NCI-H510A treated with DMSO at 0.1 percent for 48 hours (cell line): ENCODE results near the gene TSSC4.

Experiments
- DNase-seq: peaks from one replicate; lab custom pipeline; 2025; lab: John Stamatoyannopoulos, UW

Gene TSSC4

DNA sequence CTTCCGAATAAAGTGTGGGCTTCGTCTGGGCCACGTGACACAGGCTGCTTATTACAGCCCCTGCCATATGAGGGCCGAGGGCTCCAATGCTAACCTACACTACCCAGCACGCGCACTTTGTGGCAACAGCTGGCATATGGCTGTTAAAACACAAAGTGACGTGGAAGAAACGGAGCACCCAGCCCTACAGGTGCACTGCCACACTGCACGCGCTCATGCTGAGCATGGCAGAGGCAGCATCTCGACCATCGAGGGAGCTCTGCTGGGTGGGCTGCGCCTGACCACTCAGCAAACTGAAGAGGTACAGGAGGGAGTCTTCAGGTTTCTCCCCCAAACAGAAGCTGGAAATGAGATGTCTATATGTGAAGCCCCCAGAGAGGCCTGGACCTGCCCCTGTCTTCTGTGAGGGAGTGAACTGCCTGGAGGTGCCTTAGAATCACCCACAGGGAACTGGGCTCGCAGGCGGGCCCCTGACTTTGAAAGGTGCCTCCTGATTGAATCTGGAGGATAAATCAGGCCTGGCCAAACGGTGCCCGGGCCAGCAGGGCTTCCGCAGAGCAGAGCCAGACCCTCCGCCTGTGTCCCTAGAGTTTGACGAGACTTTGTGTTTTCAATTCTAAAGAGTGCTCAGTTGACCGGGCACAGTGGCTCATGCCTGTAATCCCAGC, 18.3 kb downstream of the TSSC4 start:
- no peak for DNase-seq

DNA sequence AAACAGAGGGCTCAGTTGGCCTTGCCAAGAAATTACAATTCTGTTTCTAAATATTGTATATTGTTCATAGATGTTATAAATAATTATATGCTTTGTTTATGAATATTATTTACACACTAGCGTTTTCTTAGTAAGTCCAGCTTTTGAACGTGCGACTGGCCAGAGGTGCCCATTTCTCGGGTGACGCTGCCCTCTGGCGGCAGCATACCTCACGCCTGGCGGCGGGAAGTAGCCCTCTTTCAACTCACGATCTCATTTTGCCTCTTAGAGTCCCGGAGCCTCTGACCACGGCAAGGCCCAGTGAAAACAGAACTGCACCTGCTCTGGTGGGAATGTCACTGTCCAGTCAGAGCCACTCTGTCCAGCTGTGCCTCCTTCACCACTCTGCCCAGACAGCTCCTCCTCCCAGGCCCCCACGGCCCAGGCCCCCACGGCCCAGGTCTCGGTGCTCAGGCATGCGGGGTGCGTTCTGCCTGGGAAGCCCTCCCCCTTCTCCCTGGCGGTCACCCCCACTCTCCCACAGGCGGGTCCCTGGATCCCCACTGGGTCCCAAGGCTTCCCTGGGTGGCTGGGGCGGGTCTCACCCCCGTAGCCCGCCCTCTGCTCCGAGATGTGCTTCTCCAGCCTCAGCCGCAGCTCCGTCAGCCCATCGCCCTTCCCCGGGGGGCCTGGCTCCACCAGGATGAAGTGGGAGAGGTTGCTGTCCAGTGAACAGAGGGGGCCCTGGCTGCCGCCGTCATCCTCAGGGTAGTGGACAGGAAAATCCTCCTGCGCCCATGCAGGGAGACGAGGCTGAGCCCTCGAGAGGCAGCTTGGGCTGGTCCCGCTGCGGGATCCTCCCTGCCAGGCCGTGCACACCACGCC, 19.3 kb downstream of the TSSC4 start:
- peak; percentile 12 for DNase-seq

DNA sequence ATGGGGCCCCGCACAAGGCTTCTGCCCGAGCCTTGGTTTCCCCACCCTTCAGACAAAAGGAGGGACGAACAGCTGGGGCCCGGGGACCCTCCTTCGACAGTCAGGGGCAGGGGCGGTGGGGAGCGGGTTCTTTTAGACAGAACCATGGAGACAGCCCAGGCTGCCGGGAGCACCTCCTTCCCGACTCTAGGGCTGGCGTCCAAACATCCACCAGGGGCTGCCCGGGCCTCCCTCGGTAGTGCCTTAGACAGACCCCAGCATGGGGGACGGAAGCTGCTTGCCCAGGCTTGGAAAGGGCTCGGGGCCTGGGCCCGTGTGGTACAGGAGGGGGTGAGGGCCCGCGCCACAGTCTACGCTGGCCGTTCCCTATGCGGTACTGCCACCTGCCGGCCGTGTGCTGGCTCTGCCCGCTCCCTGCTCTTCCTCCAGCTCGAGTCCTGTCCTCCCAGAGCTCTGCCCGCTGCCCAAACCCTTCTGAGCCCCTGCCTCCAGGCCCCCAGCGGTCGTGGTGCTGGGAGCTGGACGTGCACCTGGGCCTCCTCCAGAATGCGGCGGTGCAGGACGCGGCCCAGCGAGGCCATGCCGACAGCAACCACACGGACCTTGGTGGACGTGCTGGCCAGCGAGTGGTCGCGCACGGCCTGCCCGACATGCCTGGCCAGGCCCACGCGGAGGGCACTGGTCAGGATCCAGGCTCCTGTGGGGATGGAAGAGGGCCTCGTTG, 20.1 kb downstream of the TSSC4 start:
- DNase-seq: peak; percentile 20

DNA sequence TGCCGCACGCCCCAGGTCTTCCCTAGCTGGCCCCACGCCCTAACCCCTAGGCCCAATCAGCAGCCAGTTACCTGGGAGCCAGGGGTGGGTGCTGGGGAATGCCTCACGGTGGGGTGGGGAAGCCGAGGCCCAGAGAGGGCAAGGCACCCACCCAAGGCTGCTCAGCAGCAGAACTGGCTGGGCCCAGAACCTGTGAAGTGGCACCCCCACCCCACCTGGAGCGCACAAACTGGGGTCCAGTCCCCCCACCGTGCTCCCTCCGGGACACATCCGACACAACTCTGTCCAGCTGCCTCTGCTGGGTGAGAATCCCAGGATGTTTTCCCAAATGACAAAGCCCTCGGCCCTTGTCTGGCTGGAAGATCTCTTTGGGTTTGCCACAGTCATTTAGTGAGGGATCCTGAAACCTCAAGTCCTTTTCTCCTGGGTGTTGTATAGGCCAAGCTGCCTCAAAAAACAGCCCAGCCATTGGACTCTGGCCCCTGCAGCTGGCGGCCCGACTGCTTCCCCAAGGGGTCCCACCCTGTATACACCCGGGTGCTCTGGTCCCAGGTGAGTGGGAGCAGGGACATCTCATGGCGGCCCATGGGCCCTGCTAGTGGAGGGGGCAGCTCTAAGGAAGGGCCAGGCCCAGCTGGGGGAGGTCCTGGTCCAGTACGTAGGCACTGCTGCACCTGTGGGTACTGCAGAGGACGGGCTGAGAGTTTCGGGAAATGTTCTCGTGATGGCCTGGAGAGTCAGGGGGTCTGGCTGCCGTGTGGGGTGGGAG, 20.9 kb downstream of the TSSC4 start:
- no peak for DNase-seq

DNA sequence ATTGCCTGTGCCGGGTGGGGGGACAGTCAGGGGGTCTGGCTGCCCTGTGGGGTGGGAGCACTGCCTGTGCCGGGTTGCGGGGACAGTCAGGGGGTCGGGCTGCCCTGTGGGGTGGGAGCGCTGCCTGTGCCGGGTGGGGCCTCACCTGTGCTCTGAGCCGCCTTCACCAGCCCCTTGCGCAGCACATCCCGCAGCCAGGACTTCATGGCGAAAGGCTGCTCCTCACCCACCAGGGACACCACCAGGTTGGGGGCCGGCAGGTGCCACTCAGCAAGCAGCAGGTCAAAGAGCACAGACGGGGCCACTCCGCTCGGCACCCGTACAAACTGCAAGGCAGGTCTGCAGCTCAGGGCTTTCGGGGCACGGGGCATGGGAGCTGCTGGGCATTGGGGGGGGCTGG, 21.4 kb downstream of the TSSC4 start:
- DNase-seq: no peak

DNA sequence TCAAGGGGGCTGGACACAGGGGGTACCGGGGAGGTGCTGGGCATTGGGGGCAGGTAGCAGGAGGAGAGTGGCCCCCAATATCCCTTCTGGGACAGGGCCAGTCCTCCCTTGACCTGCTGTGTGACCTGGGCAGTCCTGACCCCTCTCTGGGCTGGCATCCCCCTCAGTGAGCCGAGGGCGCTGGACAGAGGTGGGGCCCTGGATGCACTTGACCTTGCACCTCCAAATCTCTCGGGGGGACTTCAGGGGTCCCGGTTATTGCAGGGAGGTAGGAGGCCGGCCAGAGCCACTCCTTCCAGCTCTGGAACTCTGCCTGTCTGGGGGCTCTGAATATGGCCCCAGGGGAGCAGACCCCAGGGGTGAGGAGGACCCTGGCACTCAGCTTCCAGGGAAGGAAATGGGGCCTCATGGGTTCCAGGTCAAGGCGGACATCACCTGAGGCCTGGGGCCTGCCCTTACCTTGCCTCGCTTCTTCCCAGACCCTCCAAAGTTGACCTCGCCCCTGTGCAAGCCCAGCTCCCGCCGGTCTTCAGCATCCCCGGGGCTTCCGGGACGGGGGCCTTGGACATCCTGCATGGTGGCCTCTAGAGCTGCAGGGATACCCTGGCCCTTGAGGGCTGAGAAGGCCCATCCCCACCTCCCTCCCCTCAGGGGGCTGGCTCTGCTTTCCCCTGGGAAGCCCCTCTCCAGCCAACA, 22.1 kb downstream of the TSSC4 start:
- DNase-seq: no peak

DNA sequence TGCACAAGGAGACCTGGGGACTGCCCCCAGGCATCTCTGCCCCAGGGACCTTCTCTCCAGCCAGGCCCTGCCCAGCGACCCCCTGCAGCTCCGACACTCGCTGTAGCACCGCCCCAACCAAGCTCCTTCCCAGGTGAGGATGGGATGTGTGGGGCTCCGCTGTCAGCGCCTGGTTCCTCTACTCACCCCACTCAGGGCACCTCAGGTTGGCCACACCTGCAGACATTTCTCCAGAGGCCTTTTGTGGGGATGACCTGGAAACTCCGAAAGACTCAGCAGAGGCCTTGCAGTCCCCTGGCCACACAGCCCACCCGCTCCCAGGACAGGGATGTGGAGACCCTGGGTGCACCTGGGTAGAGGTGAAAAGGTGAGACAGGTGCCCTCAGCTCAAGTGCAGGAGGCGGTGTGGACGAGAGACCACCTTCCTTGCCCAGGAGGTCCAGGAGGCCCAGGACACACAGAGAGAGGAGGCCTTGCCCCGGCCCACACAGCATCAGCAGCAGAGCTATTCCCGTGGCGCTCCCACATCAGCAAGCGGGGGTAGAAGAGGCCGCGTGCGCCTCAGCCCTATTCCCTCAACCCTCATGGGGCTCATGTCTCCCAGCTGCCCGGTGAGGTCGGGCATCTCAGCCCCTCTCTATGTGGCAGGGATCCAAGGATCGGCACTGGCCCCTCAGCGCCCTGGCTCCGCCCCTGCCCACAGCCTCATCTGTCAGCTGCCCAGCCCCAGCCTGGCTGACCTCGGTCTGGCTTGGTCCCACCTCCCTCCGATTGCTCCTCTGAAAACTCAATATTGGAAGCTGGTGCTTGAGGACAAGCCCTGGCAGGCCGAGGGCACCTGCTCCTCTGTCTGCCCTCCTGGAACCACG, 22.8 kb downstream of the TSSC4 start:
- no peak for DNase-seq

DNA sequence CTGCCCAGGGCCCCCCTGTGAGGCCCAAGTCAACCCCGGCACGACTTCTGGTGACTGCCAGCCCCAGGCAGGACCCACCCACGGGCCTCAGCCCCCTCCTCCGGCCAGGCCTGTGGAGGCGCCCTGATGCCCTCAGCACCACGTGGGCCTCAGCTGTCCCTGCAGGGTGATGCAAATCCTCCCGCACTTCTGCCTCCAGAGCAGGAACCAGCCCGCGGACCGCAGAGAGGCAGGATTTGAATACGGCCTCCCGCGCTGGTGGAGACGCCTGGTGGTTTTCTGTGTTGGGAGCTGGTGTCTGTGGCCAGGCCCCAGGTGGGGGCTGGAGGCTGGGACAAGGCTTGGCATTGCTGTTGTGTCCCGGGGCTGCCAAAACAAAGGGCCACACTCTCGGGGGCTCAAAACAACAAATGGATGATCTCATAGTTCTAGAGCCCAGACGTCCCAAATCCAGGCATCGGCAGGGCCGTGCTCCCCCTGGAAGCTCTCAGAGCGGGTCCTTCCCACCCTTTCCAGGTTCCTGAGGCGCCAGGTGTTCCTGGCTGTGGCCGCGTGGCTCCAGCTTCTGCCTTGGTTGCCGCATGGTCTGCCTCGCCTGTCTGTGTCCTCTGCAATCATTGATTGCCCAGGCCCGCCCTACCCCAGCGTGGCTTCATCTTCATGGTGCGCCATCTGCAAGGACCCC, 24.4 kb downstream of the TSSC4 start:
- DNase-seq: no peak

DNA sequence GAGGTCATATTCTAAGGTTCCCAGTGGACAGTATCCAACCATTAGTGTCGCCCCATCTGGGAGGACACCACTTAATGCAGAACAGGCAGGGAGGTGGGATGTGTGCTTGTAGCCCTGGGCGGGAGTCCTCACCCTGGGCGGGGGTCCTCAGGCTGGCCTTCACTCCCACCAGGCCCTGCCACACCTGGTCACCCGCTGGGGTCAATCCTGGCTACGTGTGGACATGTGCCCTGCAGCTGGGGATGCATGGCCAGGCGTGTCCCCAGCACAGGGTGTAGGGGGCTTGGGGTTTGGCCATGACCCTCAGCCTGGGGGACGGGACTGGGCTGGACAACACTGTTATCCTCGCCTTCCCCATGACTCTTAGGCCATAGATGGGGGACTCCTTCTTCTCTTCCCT, 25.0 kb downstream of the TSSC4 start:
- DNase-seq: no peak

DNA sequence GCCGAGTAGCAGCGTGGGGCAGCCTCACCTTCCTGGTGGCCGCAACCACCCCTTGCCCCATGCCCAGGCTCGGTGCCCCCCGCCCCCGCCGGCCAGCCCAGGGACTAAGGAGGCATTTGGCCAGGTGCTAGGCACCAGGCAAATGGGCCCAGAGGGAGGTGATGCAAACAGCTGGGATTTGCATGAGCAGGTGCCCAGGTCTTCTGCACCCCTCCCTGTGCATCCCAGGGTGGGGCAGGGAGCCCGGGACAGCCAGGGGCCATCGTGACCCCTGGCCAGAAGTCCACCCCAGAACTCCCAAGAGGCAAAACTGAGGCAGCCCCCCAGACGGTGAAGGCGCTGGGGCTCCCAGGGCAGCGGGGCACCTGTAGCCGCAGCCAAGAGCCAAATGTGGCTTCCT, 25.7 kb downstream of the TSSC4 start:
- DNase-seq: no peak

DNA sequence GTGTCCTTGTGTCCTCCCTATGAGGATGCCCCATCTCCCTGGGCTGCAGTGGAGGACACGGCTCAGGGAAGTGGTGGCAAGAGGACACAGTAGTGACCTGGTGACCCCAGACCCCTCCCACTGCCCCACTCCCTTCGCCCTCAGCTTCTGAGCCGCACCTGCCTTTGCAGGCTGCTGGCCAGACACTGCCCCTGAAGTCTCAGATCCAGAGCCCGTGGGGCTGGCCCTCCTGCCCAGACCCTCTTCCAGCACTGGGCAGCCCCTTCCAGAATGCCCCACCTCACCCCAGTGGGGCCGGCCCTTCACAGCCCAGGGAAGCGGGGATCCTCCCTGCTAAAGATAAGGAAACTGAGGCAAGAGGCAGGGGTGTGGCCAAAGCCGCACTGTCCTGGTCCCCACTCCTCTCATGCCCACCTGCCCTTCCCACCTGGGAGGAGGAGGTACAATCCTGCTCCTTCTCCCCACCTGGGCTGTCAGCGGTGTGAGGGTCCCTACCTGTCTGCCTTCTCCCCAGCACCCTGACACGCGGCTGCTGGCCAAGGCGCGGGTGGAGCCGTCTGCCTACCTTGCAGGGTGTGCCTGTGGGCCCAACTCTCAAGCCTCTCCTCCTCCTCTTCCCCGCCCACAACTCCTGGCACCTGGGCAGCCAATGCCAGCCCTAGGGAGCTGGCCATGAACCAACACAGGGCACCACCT, 26.4 kb downstream of the TSSC4 start:
- no peak for DNase-seq

DNA sequence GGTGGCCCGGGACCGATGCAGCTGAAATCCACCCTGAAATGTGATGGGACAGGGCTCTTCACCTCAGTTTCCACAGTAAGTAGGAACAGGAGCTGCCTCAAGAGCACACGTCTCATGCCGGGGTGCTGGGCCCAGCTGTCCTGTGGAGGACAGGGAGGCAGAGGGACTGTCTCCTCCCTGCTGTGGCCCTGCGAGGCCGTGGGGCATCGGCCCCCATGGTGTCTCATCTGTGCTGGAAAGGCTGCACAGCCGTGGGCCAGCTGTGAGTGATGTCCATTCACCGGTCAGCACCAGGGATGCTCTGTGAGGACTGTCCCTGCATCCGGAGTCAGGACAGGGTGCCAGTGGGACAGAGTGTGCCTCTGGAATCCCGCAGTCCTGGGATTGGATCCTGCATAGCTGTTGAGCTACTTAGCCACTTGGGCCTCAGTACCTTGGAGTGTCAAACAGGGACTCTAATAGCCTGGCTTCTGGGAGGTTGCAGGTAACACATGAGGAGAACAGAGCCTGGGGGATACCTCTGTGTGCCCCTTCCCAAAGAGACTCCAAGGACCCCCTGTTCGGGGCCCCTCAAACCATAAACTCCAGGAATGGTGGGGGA, 27.3 kb downstream of the TSSC4 start:
- no peak for DNase-seq

DNA sequence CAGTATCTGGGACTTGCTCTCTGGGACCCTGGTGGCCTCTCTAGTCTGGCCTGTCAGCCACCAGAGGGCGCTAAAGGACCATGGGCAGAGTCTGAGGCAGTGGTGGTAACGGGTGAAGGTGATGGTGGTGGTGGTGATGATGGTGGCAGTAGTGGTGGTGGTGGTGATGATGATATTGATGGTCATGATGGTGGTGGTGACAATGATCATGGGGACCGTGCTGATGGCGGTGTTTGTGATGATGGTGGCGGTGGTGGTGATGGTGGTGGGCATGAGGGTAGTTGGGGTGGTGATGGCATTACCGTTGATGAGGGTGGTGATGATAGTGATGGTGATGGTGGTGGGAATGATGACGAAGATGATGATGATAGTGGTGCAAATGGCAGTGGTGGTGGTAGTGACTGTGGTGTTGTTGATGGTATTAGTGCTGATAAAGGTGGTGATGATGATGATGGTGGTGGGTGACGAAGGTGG, 27.8 kb downstream of the TSSC4 start:
- DNase-seq: no peak

DNA sequence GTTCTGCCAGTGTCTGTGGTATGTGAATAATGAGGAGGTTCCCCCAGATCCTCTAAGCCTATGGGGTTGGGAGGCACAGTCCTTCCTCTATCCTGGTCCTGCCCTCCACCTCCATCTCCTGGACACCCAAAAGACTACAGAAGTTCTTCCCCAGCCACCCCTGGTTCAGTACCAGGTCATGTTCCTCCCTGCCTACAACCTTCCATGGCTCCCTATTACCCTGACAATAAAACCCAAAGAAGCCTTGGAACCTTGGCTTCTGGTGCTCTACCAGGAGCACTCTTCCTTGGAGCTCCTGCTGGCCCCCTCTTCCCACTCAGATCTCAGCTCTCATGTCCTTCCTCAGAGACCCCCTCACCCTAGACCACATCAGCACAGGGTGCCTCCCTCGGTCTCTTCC, 30.8 kb downstream of the TSSC4 start:
- no peak for DNase-seq

DNA sequence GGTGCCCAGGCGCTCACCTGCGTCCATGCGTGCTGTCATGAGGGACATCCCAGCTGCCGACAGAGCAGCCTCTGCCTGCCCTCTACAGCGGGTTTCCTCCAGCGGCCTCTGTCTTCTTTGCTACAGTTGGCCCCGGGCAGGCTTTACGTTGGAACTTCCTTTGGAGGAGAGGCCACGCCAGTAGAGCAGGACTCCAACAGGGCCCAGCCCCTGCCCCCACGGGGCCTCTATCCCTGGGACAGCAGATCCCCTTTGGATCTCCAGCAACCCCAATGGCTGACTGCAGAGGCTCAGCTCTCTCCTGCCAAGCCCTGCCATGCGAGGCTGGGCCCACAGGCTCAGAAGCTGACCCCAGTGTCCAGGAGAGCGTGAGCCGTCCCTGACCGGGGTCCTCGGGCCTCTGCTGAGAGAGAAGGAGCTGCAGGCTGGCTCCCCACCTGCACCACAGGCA, 31.6 kb downstream of the TSSC4 start:
- no peak for DNase-seq

DNA sequence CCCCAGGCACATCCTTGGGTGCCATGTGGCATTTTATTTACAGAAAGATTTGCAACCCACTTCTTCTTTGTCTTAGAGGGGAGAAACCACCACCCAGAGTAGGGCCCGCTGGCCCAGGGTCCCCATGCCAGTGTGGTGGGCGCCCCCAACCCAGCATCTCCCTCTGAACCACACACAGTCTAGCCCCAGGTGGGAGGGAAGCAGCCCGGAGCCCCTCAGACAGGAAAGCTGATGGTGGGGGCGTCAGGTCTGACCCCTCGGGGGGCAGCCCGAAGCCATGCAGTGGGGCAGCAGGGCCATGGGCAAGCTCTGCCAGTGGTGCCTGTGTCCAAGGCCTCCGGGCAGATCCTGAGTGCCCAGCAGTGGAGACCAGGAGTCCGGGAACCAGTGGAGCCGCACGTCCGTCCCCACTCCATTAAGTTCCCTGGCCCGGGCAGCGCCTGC, 32.1 kb downstream of the TSSC4 start:
- DNase-seq: no peak

DNA sequence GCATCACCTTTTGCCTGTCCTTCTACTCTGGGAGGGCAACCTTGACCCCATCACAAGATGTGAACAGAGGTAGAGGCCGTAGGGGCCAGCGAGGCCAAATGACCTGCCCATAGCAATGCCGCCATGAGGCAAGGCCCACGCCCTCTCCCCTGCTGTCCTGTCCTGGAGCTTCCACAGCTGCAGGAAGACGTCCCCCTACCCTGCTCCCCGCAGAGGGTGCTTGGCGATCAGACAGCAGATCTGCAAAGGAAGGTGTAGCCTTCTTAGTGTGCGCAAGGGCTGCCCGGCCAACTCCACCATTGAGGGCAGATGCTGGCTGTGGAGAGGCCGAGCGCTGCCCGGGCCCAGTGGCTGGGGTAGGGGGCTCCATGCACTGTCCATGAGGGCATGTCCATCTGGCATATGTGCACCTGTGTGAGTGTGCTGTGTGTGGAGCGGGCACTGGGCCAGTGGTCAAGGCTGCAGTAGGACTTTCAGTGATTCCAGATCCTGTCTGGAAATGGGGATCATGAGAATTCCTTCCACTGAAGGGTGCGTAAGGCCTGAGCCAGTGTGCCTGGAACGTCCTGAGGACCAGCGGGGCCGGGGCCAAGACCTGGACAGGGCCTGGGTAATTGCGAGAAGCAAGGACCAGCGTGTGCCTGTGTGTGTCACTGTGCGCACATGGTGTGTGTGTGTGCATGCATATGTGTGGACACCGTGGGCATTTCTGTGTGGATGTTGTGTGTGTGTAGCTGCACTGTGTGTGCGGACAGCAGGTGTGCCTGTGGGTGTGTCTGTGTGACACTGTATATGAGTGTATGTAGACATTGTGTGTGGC, 32.8 kb downstream of the TSSC4 start:
- DNase-seq: no peak

DNA sequence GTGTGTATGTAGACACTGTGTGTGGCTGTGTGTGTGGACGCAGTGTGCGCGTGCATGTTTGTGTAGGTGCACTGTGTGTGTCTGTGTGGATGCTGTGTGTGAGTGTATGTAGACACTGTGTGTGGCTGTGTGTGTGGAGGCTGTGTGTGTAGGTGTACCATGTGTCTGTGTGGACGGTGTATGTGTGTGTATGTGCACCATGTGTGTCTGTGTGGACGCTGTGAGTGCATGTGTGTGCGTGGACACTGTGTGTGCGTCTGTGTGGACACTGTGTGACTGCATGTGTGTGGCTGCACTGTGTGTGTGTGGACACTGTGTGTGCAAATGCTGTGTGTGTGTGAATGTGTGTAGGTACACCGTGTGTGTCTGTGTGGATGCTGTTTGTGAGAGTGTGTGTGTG, 33.5 kb downstream of the TSSC4 start:
- no peak for DNase-seq
